Skeletal muscle satellite cell (primary cell): ENCODE data around the gene SUPT3H.
"Not testable (repeated sequence)": the region's sequence is repeated elsewhere in the genome, so short reads cannot be mapped to it uniquely, and the experiment has no call there.

Source experiments
- H3K27me3 ChIP-seq: 2 replicates; pipeline ENCODE4 v1.7.0; 2013; ENCODE audit warnings: low read length; ENCODE audit not compliant: control insufficient read depth, insufficient read depth
- H3K36me3 ChIP-seq: 2 replicates; pipeline ENCODE4 v1.7.0; 2013; ENCODE audit warnings: mild to moderate bottlenecking, control low read depth, low read length; ENCODE audit not compliant: insufficient read depth
- H3K4me1 ChIP-seq: 2 replicates; pipeline ENCODE4 v1.7.0; 2013; ENCODE audit warnings: low read length; ENCODE audit not compliant: control insufficient read depth, insufficient read depth
- H3K4me2 ChIP-seq: 2 replicates; pipeline ENCODE4 v1.7.0; 2013; ENCODE audit warnings: mild to moderate bottlenecking, low read length
- H3K4me3 ChIP-seq: 2 replicates; pipeline ENCODE4 v1.7.0; 2013; ENCODE audit warnings: low read length
- H3K9ac ChIP-seq: 2 replicates; pipeline ENCODE4 v1.7.0; 2013; ENCODE audit warnings: mild to moderate bottlenecking, low read depth, low read length, moderate library complexity
- H3K9me3 ChIP-seq: replicated peaks from 2 replicates; pipeline ENCODE4 v1.7.0; 2013; ENCODE audit warnings: mild to moderate bottlenecking, control low read depth, low read length

The SUPT3H gene

GRCh38 chr6:45163952-45164766, 213.6 kb downstream of the SUPT3H start:
- Histone ChIP-seq H3K9me3 (no peaks in the 10 kb centered on the region), H3K4me3 (no peak overlapping the region), H3K27me3 (no peaks in the 10 kb centered on the region), H3K9ac (no peak overlapping the region), H3K4me2 (no peak overlapping the region), H3K4me1 (no peaks in the 10 kb centered on the region), H3K36me3 (no peaks in the 10 kb centered on the region)

- Histone ChIP-seq H3K36me3 (no peaks in the 10 kb centered on the region), H3K9ac (no peak overlapping the region), H3K4me3 (no peak overlapping the region), H3K9me3 (no peaks in the 10 kb centered on the region), H3K4me1 (no peaks in the 10 kb centered on the region), H3K27me3 (no peaks in the 10 kb centered on the region), H3K4me2 (no peak overlapping the region)
These were observed 217.4 kb downstream of the SUPT3H start for GRCh38 chr6:45160305-45160704.

GRCh38 chr6:45156075-45156474, 221.7 kb downstream of the SUPT3H start:
- H3K9me3 ChIP-seq = no peaks in the 10 kb centered on the region
- no peaks in the 10 kb centered on the region for H3K4me1 ChIP-seq
- H3K4me2 ChIP-seq = no peak overlapping the region
- H3K27me3 ChIP-seq = no peaks in the 10 kb centered on the region
- no peak overlapping the region for H3K9ac ChIP-seq
- no peak overlapping the region for H3K4me3 ChIP-seq
- no peaks in the 10 kb centered on the region for H3K36me3 ChIP-seq

- Histone ChIP-seq H3K36me3 (no peaks in the 10 kb centered on the region), H3K27me3 (no peaks in the 10 kb centered on the region), H3K4me1 (no peaks in the 10 kb centered on the region), H3K4me3 (no peak overlapping the region), H3K4me2 (no peak overlapping the region), H3K9me3 (no peaks in the 10 kb centered on the region), H3K9ac (no peak overlapping the region)
These were observed 222.3 kb downstream of the SUPT3H start for GRCh38 chr6:45155341-45155894.

DNA sequence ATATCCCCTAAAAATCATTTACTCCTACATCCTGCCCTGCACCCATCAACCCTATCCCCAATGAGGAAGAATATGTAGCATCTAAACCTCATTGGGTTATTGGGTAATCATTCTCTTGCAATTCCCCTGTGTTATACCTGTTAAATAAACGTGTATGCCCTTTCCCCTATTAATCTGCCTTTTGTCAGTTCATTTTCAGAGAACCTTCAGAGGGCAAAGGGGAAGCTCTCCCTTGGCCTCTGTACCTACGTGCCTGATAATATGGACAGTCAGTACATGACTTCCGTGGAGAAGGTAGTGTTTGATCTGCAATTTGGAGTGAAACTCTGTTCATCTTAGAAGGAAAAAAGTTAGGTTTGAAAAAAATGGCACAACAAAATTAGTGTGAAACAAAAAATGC, 223.1 kb downstream of the SUPT3H start:
- Histone ChIP-seq H3K4me2 (no peak overlapping the region), H3K27me3 (no peaks in the 10 kb centered on the region), H3K9me3 (no peaks in the 10 kb centered on the region), H3K9ac (no peak overlapping the region), H3K4me3 (no peak overlapping the region), H3K36me3 (no peaks in the 10 kb centered on the region), H3K4me1 (no peaks in the 10 kb centered on the region)

DNA sequence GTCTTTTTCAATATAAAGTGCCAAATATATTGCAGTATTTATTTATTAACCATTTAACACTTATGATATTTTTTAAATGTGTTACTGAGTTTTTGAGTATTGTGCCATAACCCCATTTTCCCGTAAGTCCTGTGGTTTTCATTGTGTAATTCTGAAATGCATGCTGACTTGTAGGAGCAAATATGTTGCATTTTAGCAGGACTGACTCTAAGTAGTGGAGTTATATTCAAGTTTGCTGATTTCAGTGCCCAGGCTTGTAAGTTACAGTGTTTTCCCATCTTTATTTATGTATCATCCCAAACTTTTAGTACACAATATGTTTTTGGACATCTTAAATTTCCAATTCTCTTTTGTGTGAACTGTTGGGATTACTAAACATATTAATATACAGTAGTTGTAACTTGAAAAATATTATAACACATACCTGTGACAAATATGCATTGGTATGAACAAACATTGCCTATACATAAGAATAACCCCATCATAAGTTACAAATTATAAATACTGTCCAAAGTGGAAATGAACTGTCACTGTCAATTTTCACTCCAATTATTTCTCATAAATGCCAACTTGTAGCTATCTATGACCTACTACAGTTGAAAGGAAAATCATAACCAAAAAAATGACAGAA, 228.9 kb downstream of the SUPT3H start:
- Histone ChIP-seq H3K27me3 (no peaks in the 10 kb centered on the region), H3K36me3 (no peaks in the 10 kb centered on the region), H3K9ac (no peak overlapping the region), H3K9me3 (no peaks in the 10 kb centered on the region), H3K4me2 (no peak overlapping the region), H3K4me1 (peaks cover 12% of the 10 kb centered on the region), H3K4me3 (no peak overlapping the region)

DNA sequence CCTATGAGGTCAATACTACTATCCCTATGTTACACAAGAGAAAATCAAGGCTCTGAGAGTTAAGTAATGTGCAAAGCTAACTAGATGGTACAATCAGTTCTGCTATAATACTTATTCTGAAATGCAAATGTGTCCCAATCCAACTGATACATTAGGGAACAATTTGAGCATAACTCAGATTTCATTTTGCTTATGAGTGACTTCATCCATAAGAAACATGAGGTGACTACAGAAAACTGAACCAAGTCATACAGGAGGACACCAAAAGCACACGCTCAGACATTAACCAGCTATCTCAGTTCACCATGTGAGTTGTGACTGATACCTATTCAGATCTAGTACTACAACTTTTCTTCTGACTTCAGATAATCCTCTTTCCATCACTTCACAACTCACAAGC, 229.5 kb downstream of the SUPT3H start:
- Histone ChIP-seq H3K4me1 (peaks cover 12% of the 10 kb centered on the region), H3K36me3 (no peaks in the 10 kb centered on the region), H3K4me3 (no peak overlapping the region)

DNA sequence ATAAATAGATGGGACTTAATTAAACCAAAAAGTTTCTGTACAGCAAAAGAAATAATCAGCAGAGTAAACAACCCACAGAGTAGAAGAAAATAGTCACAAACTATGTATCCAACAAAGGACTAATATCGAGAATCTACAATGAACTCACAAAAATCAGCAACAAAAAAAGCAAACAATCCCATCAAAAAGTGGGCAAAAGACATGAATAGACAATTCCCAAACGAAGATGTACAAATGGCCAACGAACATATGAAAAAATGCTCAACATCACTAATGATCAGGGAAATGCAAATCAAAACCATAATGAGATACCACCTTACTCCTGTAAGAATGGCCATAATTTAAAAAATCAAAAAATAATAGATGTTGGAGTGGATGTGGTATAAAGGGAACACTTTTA, 232.1 kb downstream of the SUPT3H start:
- H3K36me3 ChIP-seq, H3K9ac ChIP-seq, H3K9me3 ChIP-seq, H3K27me3 ChIP-seq, H3K4me2 ChIP-seq, H3K4me3 ChIP-seq: not testable (repeated sequence)
- peaks cover 12% of the 10 kb centered on the region for H3K4me1 ChIP-seq

More for the DNA sequence above, 229.5 kb downstream of the SUPT3H start:
- H3K4me2 ChIP-seq = no peak overlapping the region
- H3K9ac ChIP-seq = no peak overlapping the region
- H3K9me3 ChIP-seq = no peaks in the 10 kb centered on the region
- no peaks in the 10 kb centered on the region for H3K27me3 ChIP-seq

- Histone ChIP-seq H3K9me3 (no peaks in the 10 kb centered on the region), H3K4me3 (no peak overlapping the region), H3K9ac (no peak overlapping the region), H3K27me3 (no peaks in the 10 kb centered on the region), H3K4me2 (no peak overlapping the region), H3K4me1 (no peaks in the 10 kb centered on the region), H3K36me3 (no peaks in the 10 kb centered on the region)
These were observed 239.0 kb downstream of the SUPT3H start for GRCh38 chr6:45138765-45139164.

DNA sequence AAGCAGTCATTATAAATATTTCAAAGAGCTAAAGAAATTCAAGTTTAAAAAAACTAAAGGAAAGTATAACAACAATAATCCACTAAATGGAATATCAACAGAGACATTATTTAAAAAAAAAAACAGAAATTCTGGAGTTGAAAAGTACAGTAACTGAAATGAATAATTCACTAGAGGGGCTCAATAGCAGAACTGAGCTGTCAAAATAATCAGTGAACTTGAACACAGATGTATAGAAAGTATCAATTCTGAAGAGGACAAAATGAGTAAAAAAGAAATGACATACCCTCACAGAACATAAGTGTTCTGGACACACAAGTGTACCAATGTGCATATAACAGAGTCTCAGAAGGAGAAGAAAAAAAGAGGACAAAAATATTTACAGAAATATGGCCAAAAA, 241.2 kb downstream of the SUPT3H start:
- Histone ChIP-seq H3K36me3 (no peaks in the 10 kb centered on the region), H3K27me3 (no peaks in the 10 kb centered on the region), H3K9me3 (no peaks in the 10 kb centered on the region), H3K4me3 (no peak overlapping the region), H3K9ac (no peak overlapping the region), H3K4me1 (peaks cover 5% of the 10 kb centered on the region), H3K4me2 (no peak overlapping the region)

- no peaks in the 10 kb centered on the region for H3K27me3 ChIP-seq
- no peak overlapping the region for H3K4me2 ChIP-seq
- H3K9me3 ChIP-seq = no peaks in the 10 kb centered on the region
- H3K36me3 ChIP-seq = no peaks in the 10 kb centered on the region
- no peak overlapping the region for H3K9ac ChIP-seq
- peaks cover 5% of the 10 kb centered on the region for H3K4me1 ChIP-seq
- H3K4me3 ChIP-seq = no peak overlapping the region
These were observed 245.0 kb downstream of the SUPT3H start for GRCh38 chr6:45132658-45133294.
